ENCODE data around the gene CD99. TPM values are rescaled to one million over a fixed set of nuclear protein-coding genes. Genes with fewer than 3 reads are reported as not detected.
A peak's percentile ranks its signal among the peaks of the same experiment; 100 is the strongest.

CD99 gene
- total RNA-seq, 4 donors from 2014 or later, result 167 to 213 (median 179) TPM

DNA sequence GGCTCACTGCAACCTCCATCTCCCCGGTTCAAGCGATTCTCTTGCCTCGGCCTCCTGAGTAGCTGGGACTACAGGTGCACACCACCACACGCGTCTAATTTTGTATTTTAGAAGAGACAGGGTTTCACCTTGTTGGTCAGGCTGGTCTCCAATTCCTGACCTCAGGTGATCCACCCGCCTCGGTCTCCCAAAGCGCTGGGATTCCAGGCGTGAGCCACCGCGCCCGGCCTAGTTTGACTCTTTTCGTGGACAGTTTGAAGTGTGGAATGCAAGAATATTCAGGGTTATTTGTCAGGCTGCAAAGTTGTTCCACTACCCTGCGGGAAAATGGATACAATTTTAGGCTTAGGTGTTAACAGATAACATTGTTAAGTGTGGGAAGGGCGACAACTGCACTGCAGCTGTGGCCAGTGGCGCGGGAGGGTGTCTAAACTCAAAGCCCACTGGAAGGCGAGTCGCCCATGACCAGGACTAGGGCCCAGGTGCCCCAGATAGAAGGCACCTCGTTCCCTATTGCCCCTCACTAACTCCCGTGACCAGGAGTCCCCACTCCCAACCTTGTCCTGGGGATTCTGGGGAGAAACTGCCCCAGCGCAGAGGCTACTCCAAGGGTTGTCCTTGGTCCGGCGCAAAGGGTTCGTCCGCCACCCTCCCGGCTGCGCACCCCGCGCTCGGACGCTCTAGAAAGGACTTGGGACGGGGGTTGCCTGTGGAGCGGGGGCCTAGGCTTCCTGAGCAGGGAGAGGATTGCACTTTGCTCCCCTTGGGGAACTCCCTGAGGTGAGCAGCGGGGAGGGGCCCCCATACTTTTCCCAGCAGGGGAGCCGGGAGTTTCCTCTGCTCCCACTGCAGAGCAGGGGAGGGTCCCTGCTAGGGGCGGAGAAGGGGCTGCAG lies 1.1 kb upstream of the CD99 start:
- peak in 1 of 2 donors; percentile 38 for DNase-seq
- Histone ChIP-seq H3K4me1 (peaks cover 13 to 32% of the 10 kb centered on the region in 2 donors), H3K27me3 (no peaks in the 10 kb centered on the region), H3K9me3 (no peaks in the 10 kb centered on the region), H3K36me3 (no peaks in the 10 kb centered on the region), H3K27ac (no peak overlapping the region), H3K4me3 (replicated peaks in 1 of 3) (peak overlapping the region in 1 of 3 donors; percentile 68)
- intact Hi-C loops (cut with DNase I), result loop anchor here (5.0 kb wide), 1 partner anchor 1238 kb away; the partner anchor contains the start of gene ASMTL
- TF ChIP-seq, protein P1, sequence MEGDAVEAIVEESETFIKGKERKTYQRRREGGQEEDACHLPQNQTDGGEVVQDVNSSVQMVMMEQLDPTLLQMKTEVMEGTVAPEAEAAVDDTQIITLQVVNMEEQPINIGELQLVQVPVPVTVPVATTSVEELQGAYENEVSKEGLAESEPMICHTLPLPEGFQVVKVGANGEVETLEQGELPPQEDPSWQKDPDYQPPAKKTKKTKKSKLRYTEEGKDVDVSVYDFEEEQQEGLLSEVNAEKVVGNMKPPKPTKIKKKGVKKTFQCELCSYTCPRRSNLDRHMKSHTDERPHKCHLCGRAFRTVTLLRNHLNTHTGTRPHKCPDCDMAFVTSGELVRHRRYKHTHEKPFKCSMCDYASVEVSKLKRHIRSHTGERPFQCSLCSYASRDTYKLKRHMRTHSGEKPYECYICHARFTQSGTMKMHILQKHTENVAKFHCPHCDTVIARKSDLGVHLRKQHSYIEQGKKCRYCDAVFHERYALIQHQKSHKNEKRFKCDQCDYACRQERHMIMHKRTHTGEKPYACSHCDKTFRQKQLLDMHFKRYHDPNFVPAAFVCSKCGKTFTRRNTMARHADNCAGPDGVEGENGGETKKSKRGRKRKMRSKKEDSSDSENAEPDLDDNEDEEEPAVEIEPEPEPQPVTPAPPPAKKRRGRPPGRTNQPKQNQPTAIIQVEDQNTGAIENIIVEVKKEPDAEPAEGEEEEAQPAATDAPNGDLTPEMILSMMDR (IDR thresholded peaks at IDR 0.05), result no peak
- no peak for TF ChIP-seq POLR2A (IDR thresholded peaks at IDR 0.05)
- WGBS, 2 donors, result 80% methylated on average over 24 to 29 of the region's 37 CpGs

- 2 to 3% methylated on average over 38 to 42 of the region's 42 CpGs for WGBS, 2 donors
- Histone ChIP-seq H3K36me3 (no peaks in the 10 kb centered on the region), H3K27me3 (no peaks in the 10 kb centered on the region), H3K9me3 (no peaks in the 10 kb centered on the region), H3K4me3 (replicated peaks in 1 of 3) (peak overlapping the region; percentile 11 to 79 (median 68)), H3K27ac (peak overlapping the region; percentile 50 to 54 (median 54)), H3K4me1 (peaks cover 14 to 37% of the 10 kb centered on the region in 2 donors)
- TF ChIP-seq, protein P1 (IDR thresholded peaks at IDR 0.05), result no peak
- no peak for TF ChIP-seq POLR2A (IDR thresholded peaks at IDR 0.05)
- intact Hi-C loops (cut with DNase I), result no loop called here
- peak; percentile 53 to 59 for DNase-seq
Observed at GRCh38 chrX:2691543-2692220, 587 bp downstream of the CD99 start.

DNA sequence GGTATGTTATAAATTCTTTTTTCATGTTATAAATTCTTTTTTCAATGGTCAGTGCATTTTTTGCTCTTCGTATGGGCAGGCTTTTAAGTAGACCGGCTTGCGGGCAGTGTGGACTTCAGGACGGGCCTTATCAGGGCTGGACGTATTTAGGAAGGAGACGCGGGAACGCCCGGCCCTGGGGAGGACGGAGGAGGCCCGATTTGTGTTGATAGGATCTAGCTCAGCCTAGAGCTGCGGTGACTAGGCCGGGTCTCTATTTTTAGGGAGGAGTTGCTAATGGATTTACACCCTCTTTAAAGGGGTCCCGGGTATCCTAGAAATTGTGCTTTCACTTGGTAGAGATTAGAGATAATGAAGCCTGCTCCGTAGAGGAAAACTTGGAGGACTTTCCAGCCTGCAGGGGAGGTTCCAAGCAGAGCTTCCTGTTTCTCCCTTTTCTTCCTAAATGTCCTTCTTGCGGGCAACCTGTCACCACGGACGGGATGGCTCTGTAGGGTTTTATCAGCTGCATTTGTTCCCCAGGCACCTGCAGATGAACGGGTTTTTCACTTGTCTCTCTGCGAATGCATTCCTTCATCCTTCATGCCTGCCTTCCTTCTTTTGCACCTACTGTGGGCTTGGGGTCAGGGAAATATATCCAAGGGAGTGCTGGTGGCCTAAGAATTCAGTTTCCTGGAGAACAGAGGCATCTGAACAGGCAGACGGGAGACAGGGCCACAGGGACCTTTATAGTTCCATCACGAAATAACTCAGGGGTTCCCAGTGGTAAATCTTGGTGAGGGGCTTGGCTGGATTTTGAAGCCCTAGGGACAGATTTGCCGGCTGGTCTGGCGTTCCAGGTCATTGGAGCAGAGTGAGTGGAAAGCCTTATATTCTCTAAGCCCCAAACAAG lies 1.4 kb downstream of the CD99 start:
- DNase-seq, result peak in 1 of 2 donors; percentile 15
- no peak for TF ChIP-seq POLR2A (IDR thresholded peaks at IDR 0.05)
- TF ChIP-seq, protein P1 (IDR thresholded peaks at IDR 0.05), result no peak
- Histone ChIP-seq H3K27ac (peak overlapping the region in 2 of 3 donors; percentile 50 to 54), H3K9me3 (no peaks in the 10 kb centered on the region), H3K4me3 (replicated peaks in 1 of 3) (peak overlapping the region; percentile 11 to 79 (median 68)), H3K36me3 (no peaks in the 10 kb centered on the region), H3K4me1 (peaks cover 14 to 45% of the 10 kb centered on the region in 2 donors), H3K27me3 (no peaks in the 10 kb centered on the region)
- intact Hi-C loops (cut with DNase I), result no loop called here
- WGBS, 2 donors, result 27 to 30% methylated on average over 24 of the region's 24 CpGs

- Histone ChIP-seq H3K36me3 (no peaks in the 10 kb centered on the region), H3K27ac (no peak overlapping the region), H3K9me3 (no peaks in the 10 kb centered on the region), H3K4me1 (peaks cover 14 to 46% of the 10 kb centered on the region in 2 donors), H3K27me3 (no peaks in the 10 kb centered on the region), H3K4me3 (replicated peaks in 1 of 3) (peak overlapping the region in 1 of 3 donors; percentile 5)
- TF ChIP-seq, protein P1 (IDR thresholded peaks at IDR 0.05), result no peak
- intact Hi-C loops (cut with DNase I), result no loop called here
- WGBS, 2 donors, result 46 to 48% methylated on average over 14 to 15 of the region's 15 CpGs
- no peak for DNase-seq
Observed at GRCh38 chrX:2693113-2694002, 2.3 kb downstream of the CD99 start.
